Left lobe of liver (tissue), 2 donors: ENCODE measurements around the gene CSAG1. TPM values are rescaled to one million over a fixed set of nuclear protein-coding genes. Genes with fewer than 3 reads are reported as not detected.
"Not testable (repeated sequence)": the region's sequence is repeated elsewhere in the genome, so short reads cannot be mapped to it uniquely, and the experiment has no call there.

Experiments
- ATAC-seq: fragments of 200-7000 bp; cut with Tn5 transposase; one replicate; pipeline ENCODE4 v1.9.1; 2020; ENCODE audit warnings: mild to moderate bottlenecking, moderate library complexity
- DNase-seq: peaks from one replicate; pipeline ENCODE4 v3.0.0-alpha.2; 2020; ENCODE audit warnings: low spot score
- total RNA-seq: library from RNA; stranded (reverse); gene quantifications from one replicate; pipeline ENCODE4 v1.2.1, GENCODE V29; 2021
- donor health status: DM: no; HTN: no; CAD: no; lungs with moderate emphysema.
- donor health status: DM: no; HTN: yes; CAD: no.

The CSAG1 gene
- total RNA-seq = not detected

- ATAC-seq (no peak), DNase-seq (no peak)
Measured at GRCh38 chrX:152733261-152733975, at the start of gene CSAG1, which contains the start of gene MAGEA12. TSS of gene CSAG1 (minus strand) at chrX:152733721. CDS start at chrX:152732460, 1,261 bp downstream. TSS of gene MAGEA12 (plus strand) at chrX:152733757. CDS start at chrX:152736162, 2,405 bp downstream.

GRCh38 chrX:152769549-152770289 lies 36.2 kb upstream of the CSAG1 start, which contains the start of gene MAGEA6:
TSS of gene MAGEA6 (minus strand) at chrX:152769689. CDS start at chrX:152767650, 2,039 bp downstream.
- not testable (repeated sequence) for DNase-seq, ATAC-seq

- DNase-seq, ATAC-seq: not testable (repeated sequence)
Measured at GRCh38 chrX:152766562-152766961, 33.0 kb upstream of the CSAG1 start.

- DNase-seq = not testable (repeated sequence)
- ATAC-seq = peak; percentile 99
Measured at GRCh38 chrX:152761582-152761981, 28.1 kb upstream of the CSAG1 start.

- not testable (repeated sequence) for ATAC-seq, DNase-seq
Measured at GRCh38 chrX:152759544-152759943, 26.0 kb upstream of the CSAG1 start.

GRCh38 chrX:152758918-152759317 lies 25.4 kb upstream of the CSAG1 start, which contains the start of gene CSAG3:
TSS of gene CSAG3 (plus strand) at chrX:152759218.
- ATAC-seq, DNase-seq: not testable (repeated sequence)

GRCh38 chrX:152754871-152755270 lies 21.4 kb upstream of the CSAG1 start:
- DNase-seq, ATAC-seq: not testable (repeated sequence)

GRCh38 chrX:152753686-152754650 lies 20.4 kb upstream of the CSAG1 start, which contains the start of gene MAGEA2:
TSS of gene MAGEA2 (minus strand) at chrX:152753842. CDS start at chrX:152751363, 2,479 bp downstream.
- ATAC-seq = not testable (repeated sequence)

GRCh38 chrX:152738560-152738959 lies 5.0 kb upstream of the CSAG1 start:
- DNase-seq (no peak), ATAC-seq (no peak)

More at GRCh38 chrX:152753686-152754650, 20.4 kb upstream of the CSAG1 start, which contains the start of gene MAGEA2:
- DNase-seq = not testable (repeated sequence)

- ATAC-seq, DNase-seq: not testable (repeated sequence)
Measured at GRCh38 chrX:152736528-152736927, 3.0 kb upstream of the CSAG1 start.

- DNase-seq (no peak), ATAC-seq (no peak)
Measured at GRCh38 chrX:152735860-152736511, 2.5 kb upstream of the CSAG1 start.

- no peak for DNase-seq
Measured at GRCh38 chrX:152735101-152735500, 1.6 kb upstream of the CSAG1 start.

GRCh38 chrX:152734143-152734858 lies 780 bp upstream of the CSAG1 start:
- not testable (repeated sequence) for DNase-seq, ATAC-seq

More at GRCh38 chrX:152735101-152735500, 1.6 kb upstream of the CSAG1 start:
- ATAC-seq = no peak

- DNase-seq = no peak
- no peak for ATAC-seq
Measured at GRCh38 chrX:152725409-152725808, 8.1 kb downstream of the CSAG1 start.

- DNase-seq, ATAC-seq: not testable (repeated sequence)
Measured at GRCh38 chrX:152713815-152714787, 19.4 kb downstream of the CSAG1 start, which contains the start of gene MAGEA2B. TSS of gene MAGEA2B (plus strand) at chrX:152714628. CDS start at chrX:152717107, 2,479 bp downstream.

GRCh38 chrX:152713195-152713594 lies 20.3 kb downstream of the CSAG1 start:
- not testable (repeated sequence) for ATAC-seq, DNase-seq

GRCh38 chrX:152709173-152709572 lies 24.3 kb downstream of the CSAG1 start, which contains the start of gene CSAG2:
TSS of gene CSAG2 (minus strand) at chrX:152709273. CDS start at chrX:152709112, 161 bp downstream.
- ATAC-seq, DNase-seq: not testable (repeated sequence)
